SU-DHL-6 (cell line): Measurements from ENCODE around the gene RARRES1.

Experiments used
- H2AFZ ChIP-seq: fragments of 200-600 bp; sonication (generic); 2 replicates; pipeline ENCODE4 v1.6.1; 2014; ENCODE audit warnings: low read depth, mild to moderate bottlenecking, moderate library complexity, mixed read lengths, antibody characterized with exemption, low read length; ENCODE audit not compliant: severe bottlenecking
- H3F3A ChIP-seq: fragments of 200-600 bp; shearing (Covaris generic); 2 replicates; pipeline ENCODE4 v1.6.0; 2016; ENCODE audit warnings: antibody characterized with exemption, mild to moderate bottlenecking; ENCODE audit not compliant: insufficient read depth
- H3K27ac ChIP-seq: fragments of 200-600 bp; sonication (generic); 2 replicates; pipeline ENCODE4 v1.5.1; 2016; ENCODE audit warnings: low read depth, mild to moderate bottlenecking, low read length, moderate library complexity, mixed read lengths
- H3K27me3 ChIP-seq: fragments of 200-600 bp; sonication (generic), shearing (Covaris generic); 2 replicates; pipeline ENCODE4 v1.6.0; 2014; ENCODE audit warnings: mild to moderate bottlenecking, low read length
- H3K36me3 ChIP-seq: fragments of 200-600 bp; sonication (generic); 2 replicates; pipeline ENCODE4 v1.6.1; 2014; ENCODE audit warnings: mild to moderate bottlenecking, low read length, mixed read lengths
- H3K4me2 ChIP-seq: fragments of 300-600, 200-600 bp; shearing (Covaris generic), sonication (generic); 2 replicates; pipeline ENCODE4 v1.6.0; 2014; ENCODE audit warnings: low read length, low read depth, mild to moderate bottlenecking; ENCODE audit not compliant: poor library complexity, severe bottlenecking
- H3K4me3 ChIP-seq: fragments of 200-600 bp; sonication (generic); 2 replicates; pipeline ENCODE4 v1.5.1; 2014; ENCODE audit warnings: antibody characterized with exemption, low read length, mild to moderate bottlenecking, mixed read lengths; ENCODE audit not compliant: insufficient read depth, poor library complexity, severe bottlenecking
- H3K79me2 ChIP-seq: fragments of 200-600 bp; sonication (generic); 2 replicates; pipeline ENCODE4 v1.6.1; 2014; ENCODE audit warnings: mild to moderate bottlenecking, low read length, moderate library complexity; ENCODE audit not compliant: insufficient read depth
- H3K9ac ChIP-seq: fragments of 200-600 bp; sonication (generic); 2 replicates; pipeline ENCODE4 v1.7.0; 2014; ENCODE audit warnings: mild to moderate bottlenecking, low read length
- H3K9me2 ChIP-seq: fragments of 200-600 bp; sonication (generic); replicated peaks from 2 replicates; pipeline ENCODE4 v1.6.1; 2014; ENCODE audit warnings: low read length; ENCODE audit not compliant: insufficient read depth
- H3K9me3 ChIP-seq: fragments of 200-600 bp; sonication (generic); 2 replicates; pipeline ENCODE4 v1.6.1; 2014; ENCODE audit warnings: low read length, mixed read lengths; ENCODE audit not compliant: insufficient read depth
- H4K20me1 ChIP-seq: fragments of 200-600 bp; sonication (generic); 2 replicates; pipeline ENCODE4 v1.6.1; 2014; ENCODE audit warnings: low read depth, mild to moderate bottlenecking, antibody characterized with exemption, low read length, moderate library complexity, mixed read lengths
- EZH2phosphoT487 ChIP-seq: fragments of 200-600 bp; sonication (generic), shearing (Covaris generic); conservative IDR thresholded peaks from 2 replicates; pipeline ENCODE4 v1.6.1; 2018; ENCODE audit warnings: mild to moderate bottlenecking, antibody characterized with exemption, low read length, moderate library complexity, mixed read lengths
- TF ChIP-seq, protein P1 (sequence below): fragments of 200-600 bp; sonication (generic); IDR thresholded peaks from one replicate; pipeline ENCODE4 v1.5.1; 2017; ENCODE audit warnings: antibody characterized with exemption, mild to moderate bottlenecking, low read length, moderate library complexity; ENCODE audit not compliant: insufficient read depth, poor library complexity, severe bottlenecking

RARRES1 gene

DNA sequence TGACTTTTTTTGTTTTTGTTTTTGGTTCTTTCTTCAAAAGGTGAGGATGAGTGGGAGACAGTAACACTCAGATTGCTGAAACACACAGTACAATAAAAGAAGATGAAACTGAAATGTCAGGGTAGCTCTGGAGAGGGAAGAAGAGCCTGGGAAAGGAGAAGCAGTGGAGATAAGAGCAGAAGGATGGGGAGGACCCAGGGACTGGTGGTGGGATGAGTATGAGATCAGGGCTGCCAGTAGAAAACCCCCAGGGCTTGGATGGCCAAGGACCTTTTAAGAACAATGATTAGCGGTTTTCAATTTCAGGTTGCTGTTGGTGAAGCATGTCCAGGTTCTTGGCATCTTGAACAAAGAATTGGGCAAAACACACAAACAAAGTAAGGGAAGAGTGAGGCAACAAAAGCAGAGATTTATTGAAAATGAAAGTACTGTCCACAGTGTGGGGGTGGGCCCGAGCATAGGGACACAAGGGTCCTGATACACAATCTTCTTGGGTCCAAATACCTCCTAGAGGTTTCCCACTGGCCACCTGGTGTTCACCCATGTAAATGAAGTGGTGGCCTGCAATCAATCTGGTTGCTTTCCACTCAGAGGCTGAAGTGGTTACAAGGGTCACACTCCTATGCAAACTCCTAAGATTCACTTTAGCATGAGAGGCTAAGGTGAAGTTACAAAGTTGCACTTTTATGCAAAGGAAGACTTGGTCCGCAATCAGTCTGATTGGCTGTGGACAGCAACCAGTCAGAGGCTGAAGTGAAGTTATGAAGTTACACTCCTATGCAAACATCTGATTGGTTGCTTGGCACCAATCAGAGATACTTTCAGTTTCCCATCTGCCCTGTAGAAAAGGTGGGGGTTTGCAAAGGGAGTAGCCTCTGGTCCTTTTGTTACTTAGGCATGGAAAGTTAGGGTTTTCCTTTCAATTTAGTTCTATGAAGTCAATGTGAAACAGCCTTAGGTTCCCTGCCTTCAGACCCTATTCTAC lies 43.5 kb upstream of the RARRES1 start:
- Histone ChIP-seq H4K20me1 (no peaks in the 10 kb centered on the region), H3K4me3 (no peak overlapping the region), H2AFZ (no peak overlapping the region), H3F3A (no peaks in the 10 kb centered on the region), H3K4me2 (no peak overlapping the region), H3K27me3 (no peaks in the 10 kb centered on the region), H3K9ac (no peak overlapping the region), H3K27ac (no peak overlapping the region), H3K79me2 (no peaks in the 10 kb centered on the region), H3K36me3 (no peaks in the 10 kb centered on the region), H3K9me3 (no peaks in the 10 kb centered on the region), H3K9me2 (no peaks in the 10 kb centered on the region)
- no peak for TF ChIP-seq EZH2phosphoT487
- TF ChIP-seq, protein P1, sequence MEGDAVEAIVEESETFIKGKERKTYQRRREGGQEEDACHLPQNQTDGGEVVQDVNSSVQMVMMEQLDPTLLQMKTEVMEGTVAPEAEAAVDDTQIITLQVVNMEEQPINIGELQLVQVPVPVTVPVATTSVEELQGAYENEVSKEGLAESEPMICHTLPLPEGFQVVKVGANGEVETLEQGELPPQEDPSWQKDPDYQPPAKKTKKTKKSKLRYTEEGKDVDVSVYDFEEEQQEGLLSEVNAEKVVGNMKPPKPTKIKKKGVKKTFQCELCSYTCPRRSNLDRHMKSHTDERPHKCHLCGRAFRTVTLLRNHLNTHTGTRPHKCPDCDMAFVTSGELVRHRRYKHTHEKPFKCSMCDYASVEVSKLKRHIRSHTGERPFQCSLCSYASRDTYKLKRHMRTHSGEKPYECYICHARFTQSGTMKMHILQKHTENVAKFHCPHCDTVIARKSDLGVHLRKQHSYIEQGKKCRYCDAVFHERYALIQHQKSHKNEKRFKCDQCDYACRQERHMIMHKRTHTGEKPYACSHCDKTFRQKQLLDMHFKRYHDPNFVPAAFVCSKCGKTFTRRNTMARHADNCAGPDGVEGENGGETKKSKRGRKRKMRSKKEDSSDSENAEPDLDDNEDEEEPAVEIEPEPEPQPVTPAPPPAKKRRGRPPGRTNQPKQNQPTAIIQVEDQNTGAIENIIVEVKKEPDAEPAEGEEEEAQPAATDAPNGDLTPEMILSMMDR: no peak

- Histone ChIP-seq H3K9me2 (no peaks in the 10 kb centered on the region), H3K9ac (no peak overlapping the region), H4K20me1 (no peaks in the 10 kb centered on the region), H3K79me2 (no peaks in the 10 kb centered on the region), H3K4me2 (no peak overlapping the region), H2AFZ (no peak overlapping the region), H3F3A (no peaks in the 10 kb centered on the region), H3K36me3 (no peaks in the 10 kb centered on the region), H3K27me3 (no peaks in the 10 kb centered on the region), H3K4me3 (no peak overlapping the region), H3K9me3 (no peaks in the 10 kb centered on the region), H3K27ac (no peak overlapping the region)
- TF ChIP-seq, protein P1: no peak
- no peak for TF ChIP-seq EZH2phosphoT487
Observed at GRCh38 chr3:158774965-158775364, 42.7 kb upstream of the RARRES1 start.

DNA sequence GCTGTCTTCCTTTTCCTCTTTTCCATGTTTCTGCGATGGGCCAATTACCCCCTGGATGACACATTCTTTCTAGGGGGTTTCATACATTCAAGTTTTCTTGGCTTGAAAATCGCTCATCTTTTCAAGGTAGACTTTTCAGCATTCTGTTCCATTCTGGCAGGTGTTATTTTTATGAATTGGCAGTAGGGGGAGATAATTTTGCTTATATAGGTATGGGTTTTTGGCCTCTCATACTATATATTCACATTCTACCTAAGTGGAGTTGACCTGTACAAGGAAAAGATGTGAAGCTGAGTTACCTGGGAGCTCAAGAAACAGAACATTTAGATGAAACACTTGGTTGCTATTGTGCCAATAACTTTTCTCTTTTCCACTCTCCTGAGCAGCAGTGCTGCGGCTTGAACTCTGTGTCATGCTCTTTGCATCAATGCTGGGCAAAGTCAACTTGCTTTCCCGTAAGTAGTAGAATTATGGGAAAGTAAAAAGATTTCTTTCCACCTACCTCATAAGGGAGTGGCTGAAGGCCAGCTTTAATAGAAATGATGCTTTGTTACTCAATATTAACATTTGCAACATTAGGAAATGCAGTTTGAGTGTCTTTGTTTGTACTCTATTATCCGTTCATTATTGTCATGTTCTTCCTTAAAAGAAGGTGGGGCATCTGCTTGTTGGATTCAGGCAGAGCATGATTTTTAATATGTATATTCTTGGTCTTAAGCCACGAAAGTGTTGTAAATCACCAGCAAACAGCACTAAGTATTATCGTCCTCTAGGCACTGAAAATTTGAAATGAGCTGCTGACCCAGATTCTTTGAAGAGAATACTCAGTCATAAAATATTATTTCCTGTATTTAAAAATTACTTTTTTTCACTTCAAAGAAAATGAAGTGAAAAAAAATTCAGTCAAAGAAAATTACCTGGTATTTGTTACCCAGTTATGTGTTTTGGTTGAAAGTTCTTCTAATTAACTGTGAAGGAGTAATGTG lies 41.9 kb upstream of the RARRES1 start:
- Histone ChIP-seq H3K9me2 (no peaks in the 10 kb centered on the region), H3K4me2 (no peak overlapping the region), H3F3A (no peaks in the 10 kb centered on the region), H3K27me3 (no peaks in the 10 kb centered on the region), H3K9ac (no peak overlapping the region), H3K36me3 (no peaks in the 10 kb centered on the region), H2AFZ (no peak overlapping the region), H3K4me3 (no peak overlapping the region), H3K27ac (no peak overlapping the region), H3K79me2 (no peaks in the 10 kb centered on the region), H4K20me1 (no peaks in the 10 kb centered on the region), H3K9me3 (no peaks in the 10 kb centered on the region)
- TF ChIP-seq EZH2phosphoT487: no peak
- TF ChIP-seq, protein P1: no peak
